ENCODE results near the gene OR1D2.

GRCh38 chr17:3048727-3049471 is 55.3 kb downstream of the OR1D2 start:
- TF ChIP-seq SUZ12 (IDR thresholded peaks at IDR 0.05; ENCODE audit: extremely low read depth, insufficient read depth, insufficient read length) = no peak
- TF ChIP-seq YY1 (IDR thresholded peaks at IDR 0.05; ENCODE audit: insufficient read depth, insufficient read length) = peak; percentile 21
- no peak for TF ChIP-seq ZNF274 (IDR thresholded peaks at IDR 0.05; ENCODE audit: low read depth, low read length)
